Measurements from ENCODE around the gene CAB39. TPM values are rescaled to one million over a fixed set of nuclear protein-coding genes. Genes with fewer than 3 reads are reported as not detected.

Gene CAB39
- total RNA-seq, 4 donors from 2014 or later: 60.2 to 124 (median 72.2) TPM

DNA sequence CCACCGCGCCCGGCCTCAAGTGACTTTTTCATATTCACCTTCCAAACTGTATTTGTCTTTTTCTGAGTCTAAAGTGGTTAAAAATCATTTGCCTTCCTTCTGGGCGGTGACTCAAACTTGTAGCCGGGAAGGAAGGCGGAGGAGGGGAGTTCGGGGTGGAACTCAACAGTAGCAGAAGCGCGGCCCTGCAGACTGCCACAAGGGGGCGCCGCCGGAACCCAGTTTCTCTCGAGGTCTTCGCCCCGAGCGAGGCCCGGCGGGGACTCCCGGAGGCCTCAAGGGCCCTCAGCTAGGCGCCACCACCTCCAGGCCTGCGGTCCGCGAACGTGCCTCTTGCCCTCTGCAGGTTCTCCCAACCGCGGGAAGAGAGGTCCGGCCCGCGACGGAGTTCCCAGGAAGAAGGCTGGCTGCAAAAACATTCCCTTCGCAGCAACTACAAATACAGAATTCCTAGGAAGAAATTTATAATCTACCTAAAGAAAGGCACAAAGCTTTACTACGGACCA, 135.3 kb downstream of the CAB39 start:
- DNase-seq: peak; percentile 89 to 97 (median 93)
- TF ChIP-seq POLR2A (IDR thresholded peaks at IDR 0.05): no peak
- TF ChIP-seq, protein P1, sequence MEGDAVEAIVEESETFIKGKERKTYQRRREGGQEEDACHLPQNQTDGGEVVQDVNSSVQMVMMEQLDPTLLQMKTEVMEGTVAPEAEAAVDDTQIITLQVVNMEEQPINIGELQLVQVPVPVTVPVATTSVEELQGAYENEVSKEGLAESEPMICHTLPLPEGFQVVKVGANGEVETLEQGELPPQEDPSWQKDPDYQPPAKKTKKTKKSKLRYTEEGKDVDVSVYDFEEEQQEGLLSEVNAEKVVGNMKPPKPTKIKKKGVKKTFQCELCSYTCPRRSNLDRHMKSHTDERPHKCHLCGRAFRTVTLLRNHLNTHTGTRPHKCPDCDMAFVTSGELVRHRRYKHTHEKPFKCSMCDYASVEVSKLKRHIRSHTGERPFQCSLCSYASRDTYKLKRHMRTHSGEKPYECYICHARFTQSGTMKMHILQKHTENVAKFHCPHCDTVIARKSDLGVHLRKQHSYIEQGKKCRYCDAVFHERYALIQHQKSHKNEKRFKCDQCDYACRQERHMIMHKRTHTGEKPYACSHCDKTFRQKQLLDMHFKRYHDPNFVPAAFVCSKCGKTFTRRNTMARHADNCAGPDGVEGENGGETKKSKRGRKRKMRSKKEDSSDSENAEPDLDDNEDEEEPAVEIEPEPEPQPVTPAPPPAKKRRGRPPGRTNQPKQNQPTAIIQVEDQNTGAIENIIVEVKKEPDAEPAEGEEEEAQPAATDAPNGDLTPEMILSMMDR (IDR thresholded peaks at IDR 0.05): peak; percentile 83 to 93 (median 88)
- H3K36me3 ChIP-seq: no peaks in the 10 kb centered on the region
- H3K27me3 ChIP-seq: no peaks in the 10 kb centered on the region
- H3K27ac ChIP-seq: no peak overlapping the region
- H3K4me1 ChIP-seq: peaks cover 0 to 5% (median 0%) of the 10 kb centered on the region in 4 donors
- no peak overlapping the region for H3K4me3 ChIP-seq
- H3K9me3 ChIP-seq: peaks cover 0 to 4% (median 0%) of the 10 kb centered on the region in 4 donors

DNA sequence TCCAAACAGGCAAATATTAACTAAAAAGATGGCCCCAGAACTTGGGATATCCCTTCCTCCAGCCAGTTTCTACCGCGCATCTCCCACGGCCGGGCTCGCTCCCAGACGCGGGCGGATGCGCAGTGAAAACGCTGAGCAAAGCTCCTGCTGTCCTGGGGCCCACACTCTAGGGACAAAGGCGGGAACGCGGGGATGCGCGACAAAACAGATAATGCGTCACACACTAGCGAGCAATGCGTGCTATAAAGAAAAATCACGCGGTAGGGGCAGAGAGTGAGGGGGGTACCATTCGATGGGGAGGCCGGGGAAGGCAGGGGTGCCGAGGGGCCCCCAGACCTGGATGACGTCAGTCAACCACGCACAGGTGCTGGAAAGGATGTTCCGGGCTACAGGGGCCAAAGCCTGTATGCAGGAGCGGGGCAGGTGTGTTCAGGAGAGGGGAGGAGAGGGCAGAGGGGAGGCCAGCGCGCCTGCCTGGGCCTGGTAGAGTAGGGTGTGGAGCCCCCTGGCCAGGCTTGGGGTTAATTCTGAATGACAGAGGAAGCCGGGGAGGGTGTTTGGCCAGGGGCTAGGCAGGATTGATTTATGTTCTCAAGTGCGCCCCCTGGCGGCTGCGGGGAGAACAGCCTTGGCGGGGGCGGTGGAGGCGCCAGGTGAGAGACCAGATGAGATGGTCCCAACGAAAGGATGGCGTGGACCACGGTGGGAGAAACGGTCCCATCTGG, 137.2 kb downstream of the CAB39 start:
- peak; percentile 74 to 85 (median 75) for DNase-seq
- H3K4me3 ChIP-seq: no peak overlapping the region
- peaks cover 0 to 4% (median 0%) of the 10 kb centered on the region in 4 donors for H3K9me3 ChIP-seq
- no peak overlapping the region for H3K27ac ChIP-seq
- TF ChIP-seq, protein P1 (IDR thresholded peaks at IDR 0.05): peak; percentile 58 to 88 (median 68)
- no peak for TF ChIP-seq POLR2A (IDR thresholded peaks at IDR 0.05)
- no peaks in the 10 kb centered on the region for H3K27me3 ChIP-seq
- H3K4me1 ChIP-seq: peaks cover 0 to 5% (median 0%) of the 10 kb centered on the region in 4 donors
- H3K36me3 ChIP-seq: no peaks in the 10 kb centered on the region

DNA sequence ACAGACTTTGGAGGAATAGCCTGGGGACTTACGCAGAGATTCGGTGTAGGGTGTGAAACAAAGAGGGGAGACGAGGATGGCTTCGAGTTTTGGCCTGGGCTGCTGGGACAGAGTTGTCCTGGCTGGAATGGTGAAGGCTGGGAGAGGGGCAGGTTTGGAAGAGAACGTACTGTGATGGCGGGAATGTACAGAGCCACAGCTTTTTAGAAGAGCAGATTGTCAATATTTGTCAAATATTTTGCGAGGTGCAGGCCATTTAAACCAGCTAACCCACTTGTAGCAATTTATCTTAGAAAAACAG, 137.7 kb downstream of the CAB39 start:
- Histone ChIP-seq H3K4me3 (no peak overlapping the region), H3K27ac (no peak overlapping the region), H3K36me3 (no peaks in the 10 kb centered on the region), H3K27me3 (no peaks in the 10 kb centered on the region), H3K4me1 (peaks cover 0 to 5% (median 0%) of the 10 kb centered on the region in 4 donors), H3K9me3 (peaks cover 0 to 4% (median 0%) of the 10 kb centered on the region in 4 donors)
- no peak for TF ChIP-seq POLR2A (IDR thresholded peaks at IDR 0.05)
- TF ChIP-seq, protein P1 (IDR thresholded peaks at IDR 0.05): no peak
- DNase-seq: no peak

DNA sequence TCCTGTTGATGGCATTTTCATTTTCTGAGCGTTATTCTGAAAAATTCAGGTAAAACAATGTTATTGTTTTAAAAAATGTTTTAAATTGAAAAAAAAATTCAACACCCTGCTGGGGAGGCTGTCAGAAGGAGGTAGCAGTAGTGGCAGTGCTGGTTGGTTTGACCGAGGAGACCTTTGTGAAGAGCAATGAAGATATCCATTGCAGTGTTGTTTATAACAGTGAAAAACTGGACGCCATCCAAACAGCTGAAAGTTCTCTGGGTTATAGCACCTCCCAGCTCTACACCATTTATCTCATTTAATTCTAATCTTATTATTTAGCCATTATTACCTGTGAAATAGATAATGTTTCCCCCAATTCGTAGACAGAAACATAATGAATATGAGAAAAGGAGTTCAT, 139.5 kb downstream of the CAB39 start:
- Histone ChIP-seq H3K27me3 (no peaks in the 10 kb centered on the region), H3K4me1 (peaks cover 0 to 5% (median 0%) of the 10 kb centered on the region in 4 donors), H3K27ac (no peak overlapping the region), H3K36me3 (no peaks in the 10 kb centered on the region), H3K9me3 (peaks cover 0 to 4% (median 0%) of the 10 kb centered on the region in 4 donors), H3K4me3 (no peak overlapping the region)
- TF ChIP-seq, protein P1 (IDR thresholded peaks at IDR 0.05): no peak
- no peak for TF ChIP-seq POLR2A (IDR thresholded peaks at IDR 0.05)
- no peak for DNase-seq

DNA sequence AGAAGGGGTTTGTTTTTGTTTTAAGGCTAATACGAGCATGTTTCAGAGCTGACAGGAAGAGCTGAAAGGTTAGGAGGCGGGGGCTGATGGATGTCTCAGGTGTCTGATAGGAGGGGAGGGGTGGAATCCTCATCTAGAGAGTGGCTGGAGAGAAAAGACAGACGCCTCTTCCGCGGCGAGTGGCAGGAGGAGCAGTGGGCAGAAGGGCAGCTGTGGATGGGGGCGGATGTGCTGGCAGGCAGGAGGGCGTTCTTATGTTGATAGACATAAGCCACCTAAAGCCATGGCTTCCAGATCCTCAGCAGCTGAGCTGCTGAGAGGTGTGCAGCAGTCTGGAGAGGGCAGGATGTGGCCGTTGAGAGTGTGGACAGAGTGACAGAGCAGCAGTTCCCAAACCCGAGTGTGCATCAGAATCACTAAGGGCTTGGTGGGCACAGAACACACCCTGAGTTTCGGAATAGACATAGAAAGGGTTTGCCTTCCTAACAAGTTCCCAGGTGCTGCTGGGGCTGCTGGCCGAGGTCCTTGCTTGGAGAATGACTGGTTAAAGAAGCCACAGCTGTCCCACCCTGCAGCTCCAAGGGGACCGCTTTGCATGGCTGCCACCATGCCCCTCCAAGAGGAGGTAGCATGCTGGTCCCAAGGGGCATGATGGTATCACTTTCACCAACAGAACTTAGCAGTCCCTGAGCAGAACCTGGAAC, 149.1 kb downstream of the CAB39 start:
- H3K27ac ChIP-seq: no peak overlapping the region

More for the DNA sequence above, 149.1 kb downstream of the CAB39 start:
- Histone ChIP-seq H3K36me3 (no peaks in the 10 kb centered on the region), H3K4me3 (no peak overlapping the region), H3K4me1 (peaks cover 3 to 18% (median 12%) of the 10 kb centered on the region in 4 donors), H3K9me3 (no peaks in the 10 kb centered on the region), H3K27me3 (no peaks in the 10 kb centered on the region)
- TF ChIP-seq POLR2A (IDR thresholded peaks at IDR 0.05): no peak
- TF ChIP-seq, protein P1 (IDR thresholded peaks at IDR 0.05): no peak
- no peak for DNase-seq
